Breast epithelium (tissue), 3 donors: ENCODE results near the gene SEPTIN6.

ENCODE experiments used
- POLR2AphosphoS5 ChIP-seq, 3 donors: sonication (generic); formaldehyde crosslinking; IDR thresholded peaks; one replicate each; pipeline ENCODE4 v1.6.1; 2017; ENCODE audit warnings: antibody characterized with exemption in 3 of 3
- TF ChIP-seq, protein P1 (sequence below), 3 donors: fragments of 450-650 bp; IDR thresholded peaks; one replicate each; pipeline ENCODE4 v1.5.1; 2016 to 2017; ENCODE audit warnings: antibody characterized with exemption in 3 of 3, mild to moderate bottlenecking in 3 of 3, moderate library complexity in 3 of 3

DNA sequence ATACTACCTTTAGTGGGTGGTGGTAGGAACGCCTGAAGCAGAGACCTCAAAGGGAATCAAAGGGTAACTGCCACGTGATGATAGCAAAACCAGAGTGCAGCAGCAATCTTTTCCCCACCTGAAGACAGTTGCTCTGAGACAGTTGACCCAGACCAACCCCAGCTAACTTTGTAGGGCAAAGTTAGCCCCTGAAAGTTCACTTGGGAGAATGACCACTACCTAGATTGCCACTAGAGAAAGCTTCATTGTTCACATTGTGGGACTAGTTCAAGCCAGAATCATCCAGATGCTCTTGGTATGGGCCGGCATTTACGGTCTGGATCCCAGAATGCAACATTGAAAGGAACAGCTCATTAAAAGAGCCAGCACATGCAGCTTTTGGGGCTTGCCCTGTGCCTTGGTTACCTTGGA lies 4.1 kb downstream of the SEPTIN6 start:
- no peak for TF ChIP-seq POLR2AphosphoS5 (IDR thresholded peaks at IDR 0.05)
- TF ChIP-seq, protein P1, sequence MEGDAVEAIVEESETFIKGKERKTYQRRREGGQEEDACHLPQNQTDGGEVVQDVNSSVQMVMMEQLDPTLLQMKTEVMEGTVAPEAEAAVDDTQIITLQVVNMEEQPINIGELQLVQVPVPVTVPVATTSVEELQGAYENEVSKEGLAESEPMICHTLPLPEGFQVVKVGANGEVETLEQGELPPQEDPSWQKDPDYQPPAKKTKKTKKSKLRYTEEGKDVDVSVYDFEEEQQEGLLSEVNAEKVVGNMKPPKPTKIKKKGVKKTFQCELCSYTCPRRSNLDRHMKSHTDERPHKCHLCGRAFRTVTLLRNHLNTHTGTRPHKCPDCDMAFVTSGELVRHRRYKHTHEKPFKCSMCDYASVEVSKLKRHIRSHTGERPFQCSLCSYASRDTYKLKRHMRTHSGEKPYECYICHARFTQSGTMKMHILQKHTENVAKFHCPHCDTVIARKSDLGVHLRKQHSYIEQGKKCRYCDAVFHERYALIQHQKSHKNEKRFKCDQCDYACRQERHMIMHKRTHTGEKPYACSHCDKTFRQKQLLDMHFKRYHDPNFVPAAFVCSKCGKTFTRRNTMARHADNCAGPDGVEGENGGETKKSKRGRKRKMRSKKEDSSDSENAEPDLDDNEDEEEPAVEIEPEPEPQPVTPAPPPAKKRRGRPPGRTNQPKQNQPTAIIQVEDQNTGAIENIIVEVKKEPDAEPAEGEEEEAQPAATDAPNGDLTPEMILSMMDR (IDR thresholded peaks at IDR 0.05): no peak
